Transverse colon (tissue), 4 donors: ENCODE data around the gene RELB. TPM values are rescaled to one million over a fixed set of nuclear protein-coding genes. Genes with fewer than 3 reads are reported as not detected.

ENCODE experiments used
- DNase-seq: peaks from one replicate; pipeline ENCODE4 v3.0.0-alpha.2; 2019
- H3K27ac ChIP-seq, 4 donors: fragments of 200-600 bp; sonication (generic); 2 replicates each; pipeline ENCODE4 v1.5.1; 2016 to 2018; ENCODE audit warnings: inconsistent platforms in 4 of 4
- H3K27me3 ChIP-seq: fragments of 200-600 bp; sonication (generic); 2 replicates; pipeline ENCODE4 v1.5.1; 2017; ENCODE audit warnings: inconsistent platforms
- H3K36me3 ChIP-seq, 4 donors: fragments of 200-600 bp; sonication (generic); 2 replicates each; pipeline ENCODE4 v1.5.1; 2017 to 2019; ENCODE audit warnings: inconsistent platforms in 4 of 4
- H3K4me1 ChIP-seq, 4 donors: fragments of 200-600 bp; sonication (generic); 2 replicates each; pipeline ENCODE4 v1.5.1; 2017 to 2020; ENCODE audit warnings: inconsistent platforms in 4 of 4
- H3K4me3 ChIP-seq, 4 donors: fragments of 200-600 bp; sonication (generic); 1 replicate in 1 of 4; 2 replicates in 3 of 4; pipeline versions ENCODE4 v1.5.1 to v1.6.1; 2017 to 2019; ENCODE audit warnings: inconsistent platforms in 4 of 4
- H3K9me3 ChIP-seq, 2 donors: fragments of 200-600 bp; sonication (generic); 2 replicates each; pipeline ENCODE4 v1.5.1; 2017 to 2019; ENCODE audit warnings: inconsistent platforms in 2 of 2
- CTCF ChIP-seq, 5 experiments: fragments of 200-600 bp in 3 of 5; fragments of 450-650 bp in 2 of 5; sonication (generic) in 3 of 5; IDR thresholded peaks; 1 replicate in 2 of 5; 2 replicates in 3 of 5; pipeline ENCODE4 v1.5.1; 2016 to 2017; ENCODE audit warnings: antibody characterized with exemption in 5 of 5, inconsistent platforms in 3 of 5, mild to moderate bottlenecking in 2 of 5, moderate library complexity in 1 of 5
- EP300 ChIP-seq: sonication (generic); formaldehyde crosslinking; IDR thresholded peaks from one replicate; pipeline ENCODE4 v1.6.1; 2017; ENCODE audit warnings: antibody characterized with exemption, low read depth
- POLR2A ChIP-seq: fragments of 450-650 bp; IDR thresholded peaks from one replicate; pipeline ENCODE4 v1.6.1; 2016; ENCODE audit warnings: antibody characterized with exemption, mild to moderate bottlenecking, moderate library complexity
- POLR2AphosphoS5 ChIP-seq, 3 donors: sonication (generic); formaldehyde crosslinking; IDR thresholded peaks; one replicate each; pipeline ENCODE4 v1.6.1; 2016; ENCODE audit warnings: antibody characterized with exemption in 3 of 3
- WGBS, 2 donors: methylation state at CpG; one replicate each; pipeline ENCODE4 v1.1.5; 2018; ENCODE audit warnings: low coverage in 1 of 2; 5-methylcytosine and 5-hydroxymethylcytosine counted together
- in situ Hi-C, 4 donors: fragments of 200-750 bp; cut with MboI; loops; one replicate each; pipeline versions ENCODE4 v1.15.0 to v1.15.1; 2017; ENCODE audit warnings: low sequenced_read_pairs in 3 of 4, low pct_ligation_motif_present in 1 of 4, low pct_unique_long_range_greater_than_20kb in 1 of 4
- intact Hi-C: fragments of 100-400 bp; cut with DNase I; formaldehyde crosslinking; loops from one replicate; pipeline ENCODE4 v1.15.1; 2023; ENCODE audit warnings: low total_unique reads
- total RNA-seq, 4 donors: library from RNA; depleted of rRNA; stranded (reverse); fragments of >200 nt; gene quantifications; one replicate each; pipeline ENCODE4 v1.1.0, GENCODE V29; 2016

The RELB gene
- total RNA-seq, 4 donors from 2014 or later = 11.9 to 58.4 (median 34.8) TPM

GRCh38 chr19:44974857-44975256, 26.4 kb upstream of the RELB start:
- WGBS, 2 donors = 50 to 84% methylated on average over 1 to 5 of the region's 5 CpGs
- DNase-seq = no peak
- Histone ChIP-seq H3K27ac (no peak overlapping the region), H3K4me3 (no peak overlapping the region), H3K36me3 (peaks cover 0 to 66% (median 30%) of the 10 kb centered on the region in 4 donors), H3K27me3 (no peaks in the 10 kb centered on the region), H3K9me3 (no peaks in the 10 kb centered on the region), H3K4me1 (no peaks in the 10 kb centered on the region)
- in situ Hi-C loops = no loop called here
- intact Hi-C loops = no loop called here
- TF ChIP-seq POLR2AphosphoS5 (IDR thresholded peaks at IDR 0.05) (no peak), CTCF (IDR thresholded peaks at IDR 0.05) (no peak), EP300 (no peak), POLR2A (no peak)

- H3K36me3 ChIP-seq = peaks cover 0 to 70% (median 32%) of the 10 kb centered on the region in 4 donors
- H3K4me1 ChIP-seq = no peaks in the 10 kb centered on the region
- H3K27me3 ChIP-seq = no peaks in the 10 kb centered on the region
- intact Hi-C loops = no loop called here
- H3K4me3 ChIP-seq = no peak overlapping the region
- WGBS, 2 donors = 97% methylated on average over 4 of the region's 4 CpGs; no CpG with 5 or more reads in 1 of the 2 donors
- H3K27ac ChIP-seq = no peak overlapping the region
- no peak for TF ChIP-seq EP300
- no peak for TF ChIP-seq POLR2A
- TF ChIP-seq POLR2AphosphoS5 (IDR thresholded peaks at IDR 0.05) = no peak
- in situ Hi-C loops = no loop called here
- DNase-seq = no peak
- no peaks in the 10 kb centered on the region for H3K9me3 ChIP-seq
Measured at GRCh38 chr19:44975444-44975843, 25.8 kb upstream of the RELB start.

- Histone ChIP-seq H3K4me3 (no peak overlapping the region), H3K9me3 (no peaks in the 10 kb centered on the region), H3K4me1 (no peaks in the 10 kb centered on the region), H3K36me3 (peaks cover 0 to 26% (median 10%) of the 10 kb centered on the region in 4 donors), H3K27me3 (no peaks in the 10 kb centered on the region), H3K27ac (no peak overlapping the region)
- TF ChIP-seq CTCF (IDR thresholded peaks at IDR 0.05) (no peak), POLR2A (no peak), EP300 (no peak), POLR2AphosphoS5 (IDR thresholded peaks at IDR 0.05) (no peak)
- in situ Hi-C loops (loop anchor here in 2 of 4 donors (5.0 to 10.0 kb wide), 2 partner anchors 81 to 83 kb away; no protein-coding TSS in a partner anchor), intact Hi-C loops (no loop called here)
- DNase-seq = no peak
- 89 to 100% methylated on average over 2 to 9 of the region's 9 CpGs for WGBS, 2 donors
Measured at GRCh38 chr19:44984005-44984404, 17.3 kb upstream of the RELB start.

GRCh38 chr19:44985445-44985844, 15.8 kb upstream of the RELB start:
- 86% methylated on average over 4 of the region's 4 CpGs; no CpG with 5 or more reads in 1 of the 2 donors for WGBS, 2 donors
- no peak overlapping the region for H3K27ac ChIP-seq

More at GRCh38 chr19:44985445-44985844, 15.8 kb upstream of the RELB start:
- H3K36me3 ChIP-seq = peaks cover 0 to 17% (median 3%) of the 10 kb centered on the region in 4 donors
- H3K9me3 ChIP-seq = no peaks in the 10 kb centered on the region
- no peak for DNase-seq
- no peak overlapping the region for H3K4me3 ChIP-seq
- TF ChIP-seq EP300 = no peak
- TF ChIP-seq POLR2AphosphoS5 (IDR thresholded peaks at IDR 0.05) = no peak
- TF ChIP-seq CTCF (IDR thresholded peaks at IDR 0.05) = no peak
- no peaks in the 10 kb centered on the region for H3K27me3 ChIP-seq
- intact Hi-C loops (no loop called here), in situ Hi-C loops (loop anchor here in 1 of 4 donors (10.0 kb wide), 1 partner anchor 79 kb away; no protein-coding TSS in a partner anchor)
- H3K4me1 ChIP-seq = no peaks in the 10 kb centered on the region
